GM23338 (cell line): ENCODE results near the gene CPT2.

Experiments used
- CREB1 ChIP-seq: fragments of 250-450 bp; sonication (Bioruptor Pico); IDR thresholded peaks from 2 replicates; pipeline ENCODE4 v1.5.0; 2020; ENCODE audit warnings: low read depth, mild to moderate bottlenecking, moderate library complexity
- EZH2 ChIP-seq: fragments of 200-600 bp; sonication (generic); IDR thresholded peaks from one replicate; pipeline ENCODE4 v1.8.0; 2017; ENCODE audit warnings: antibody characterized with exemption, mild to moderate bottlenecking, low read depth; ENCODE audit not compliant: unreplicated experiment
- EZH2phosphoT487 ChIP-seq: fragments of 200-600 bp; sonication (generic); IDR thresholded peaks from one replicate; pipeline ENCODE4 v1.8.1; 2018; ENCODE audit warnings: antibody characterized with exemption; ENCODE audit not compliant: unreplicated experiment
- NANOG ChIP-seq: IDR thresholded peaks from 2 replicates; pipeline ENCODE4 v1.6.1; 2016; ENCODE audit warnings: antibody characterized with exemption, borderline replicate concordance
- POLR2AphosphoS5 ChIP-seq: IDR thresholded peaks from 2 replicates; pipeline ENCODE4 v1.6.1; 2016; ENCODE audit warnings: antibody characterized with exemption, low read depth
- ZNF114 ChIP-seq: fragments of 250-450 bp; sonication (Bioruptor Pico); IDR thresholded peaks from 2 replicates; pipeline ENCODE4 v1.5.0; 2020; ENCODE audit warnings: mild to moderate bottlenecking, moderate library complexity
- TF ChIP-seq, protein P1 (sequence below), 2 experiments: fragments of 200-600 bp in 1 of 2; sonication (generic) in 1 of 2; conservative IDR thresholded peaks; 2 replicates each; pipeline versions ENCODE4 v1.5.1 to v1.6.1; 2016 to 2017; ENCODE audit warnings: antibody characterized with exemption in 2 of 2, low read depth in 2 of 2, mild to moderate bottlenecking in 2 of 2, moderate library complexity in 1 of 2
- TF ChIP-seq, protein P2 (sequence below): IDR thresholded peaks from one replicate; pipeline ENCODE4 v1.6.1; 2018; ENCODE audit warnings: antibody characterized with exemption; ENCODE audit not compliant: unreplicated experiment

DNA sequence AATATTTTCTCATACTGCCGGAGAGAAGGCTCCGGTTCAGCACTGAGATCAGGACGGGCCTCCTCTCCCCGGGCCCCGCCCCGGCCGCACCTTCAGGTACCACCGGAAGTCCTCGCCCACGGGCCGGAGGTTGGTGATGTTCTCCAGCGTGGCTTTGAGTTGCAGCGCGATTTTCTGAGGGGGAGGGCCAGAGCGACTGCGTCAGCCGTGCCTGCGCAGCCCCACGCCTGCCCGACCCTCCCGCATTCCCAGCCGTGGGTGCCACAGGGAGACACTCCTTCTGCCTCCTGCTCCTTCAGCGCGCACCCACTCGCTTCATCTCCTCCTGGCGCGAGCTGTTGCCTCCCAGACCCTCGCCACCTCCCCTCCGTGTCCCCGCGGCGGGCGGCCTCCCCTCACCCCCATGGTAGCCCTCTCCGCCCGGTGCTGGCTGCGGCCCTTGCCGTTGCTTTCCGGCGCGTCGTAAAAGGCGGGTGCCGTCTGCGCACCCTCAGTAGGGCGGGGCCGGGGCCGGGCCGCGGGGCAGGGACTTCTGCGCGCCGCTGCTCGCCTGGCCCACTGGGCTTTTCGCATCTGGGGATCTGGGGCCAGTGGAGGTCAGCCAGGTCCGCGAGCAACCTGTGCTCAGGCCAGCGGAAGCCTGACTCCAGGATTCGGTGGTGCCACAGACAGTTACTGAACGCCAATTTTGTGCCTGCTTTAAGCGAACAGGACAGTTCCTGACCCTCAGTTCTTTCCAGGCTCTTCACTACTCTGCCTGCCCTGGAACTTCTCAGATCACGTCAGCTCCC, 23.7 kb downstream of the CPT2 start, which contains the start of gene CZIB:
- no peak for TF ChIP-seq EZH2phosphoT487
- TF ChIP-seq, protein P1, sequence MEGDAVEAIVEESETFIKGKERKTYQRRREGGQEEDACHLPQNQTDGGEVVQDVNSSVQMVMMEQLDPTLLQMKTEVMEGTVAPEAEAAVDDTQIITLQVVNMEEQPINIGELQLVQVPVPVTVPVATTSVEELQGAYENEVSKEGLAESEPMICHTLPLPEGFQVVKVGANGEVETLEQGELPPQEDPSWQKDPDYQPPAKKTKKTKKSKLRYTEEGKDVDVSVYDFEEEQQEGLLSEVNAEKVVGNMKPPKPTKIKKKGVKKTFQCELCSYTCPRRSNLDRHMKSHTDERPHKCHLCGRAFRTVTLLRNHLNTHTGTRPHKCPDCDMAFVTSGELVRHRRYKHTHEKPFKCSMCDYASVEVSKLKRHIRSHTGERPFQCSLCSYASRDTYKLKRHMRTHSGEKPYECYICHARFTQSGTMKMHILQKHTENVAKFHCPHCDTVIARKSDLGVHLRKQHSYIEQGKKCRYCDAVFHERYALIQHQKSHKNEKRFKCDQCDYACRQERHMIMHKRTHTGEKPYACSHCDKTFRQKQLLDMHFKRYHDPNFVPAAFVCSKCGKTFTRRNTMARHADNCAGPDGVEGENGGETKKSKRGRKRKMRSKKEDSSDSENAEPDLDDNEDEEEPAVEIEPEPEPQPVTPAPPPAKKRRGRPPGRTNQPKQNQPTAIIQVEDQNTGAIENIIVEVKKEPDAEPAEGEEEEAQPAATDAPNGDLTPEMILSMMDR (conservative IDR thresholded peaks at IDR 0.05; ENCODE audit: low read depth in 2 of 2): no peak
- TF ChIP-seq POLR2AphosphoS5: peak; percentile 97
- no peak for TF ChIP-seq EZH2
- TF ChIP-seq, protein P2, sequence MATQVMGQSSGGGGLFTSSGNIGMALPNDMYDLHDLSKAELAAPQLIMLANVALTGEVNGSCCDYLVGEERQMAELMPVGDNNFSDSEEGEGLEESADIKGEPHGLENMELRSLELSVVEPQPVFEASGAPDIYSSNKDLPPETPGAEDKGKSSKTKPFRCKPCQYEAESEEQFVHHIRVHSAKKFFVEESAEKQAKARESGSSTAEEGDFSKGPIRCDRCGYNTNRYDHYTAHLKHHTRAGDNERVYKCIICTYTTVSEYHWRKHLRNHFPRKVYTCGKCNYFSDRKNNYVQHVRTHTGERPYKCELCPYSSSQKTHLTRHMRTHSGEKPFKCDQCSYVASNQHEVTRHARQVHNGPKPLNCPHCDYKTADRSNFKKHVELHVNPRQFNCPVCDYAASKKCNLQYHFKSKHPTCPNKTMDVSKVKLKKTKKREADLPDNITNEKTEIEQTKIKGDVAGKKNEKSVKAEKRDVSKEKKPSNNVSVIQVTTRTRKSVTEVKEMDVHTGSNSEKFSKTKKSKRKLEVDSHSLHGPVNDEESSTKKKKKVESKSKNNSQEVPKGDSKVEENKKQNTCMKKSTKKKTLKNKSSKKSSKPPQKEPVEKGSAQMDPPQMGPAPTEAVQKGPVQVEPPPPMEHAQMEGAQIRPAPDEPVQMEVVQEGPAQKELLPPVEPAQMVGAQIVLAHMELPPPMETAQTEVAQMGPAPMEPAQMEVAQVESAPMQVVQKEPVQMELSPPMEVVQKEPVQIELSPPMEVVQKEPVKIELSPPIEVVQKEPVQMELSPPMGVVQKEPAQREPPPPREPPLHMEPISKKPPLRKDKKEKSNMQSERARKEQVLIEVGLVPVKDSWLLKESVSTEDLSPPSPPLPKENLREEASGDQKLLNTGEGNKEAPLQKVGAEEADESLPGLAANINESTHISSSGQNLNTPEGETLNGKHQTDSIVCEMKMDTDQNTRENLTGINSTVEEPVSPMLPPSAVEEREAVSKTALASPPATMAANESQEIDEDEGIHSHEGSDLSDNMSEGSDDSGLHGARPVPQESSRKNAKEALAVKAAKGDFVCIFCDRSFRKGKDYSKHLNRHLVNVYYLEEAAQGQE: no peak
- TF ChIP-seq ZNF114: no peak
- no peak for TF ChIP-seq NANOG
- TF ChIP-seq CREB1 (CRISPR knock-in tag): peak; percentile 53; the same call in 1 of the 2 replicates
